Measurements from ENCODE around the gene MAGI2. TPM values are rescaled to one million over a fixed set of nuclear protein-coding genes. Genes with fewer than 3 reads are reported as not detected.
"Not testable (repeated sequence)": the region's sequence is repeated elsewhere in the genome, so short reads cannot be mapped to it uniquely, and the experiment has no call there.

Gene MAGI2
- total and polyA plus RNA-seq, 9 donors, result 7.1 to 20.4 (median 18.7) TPM

DNA sequence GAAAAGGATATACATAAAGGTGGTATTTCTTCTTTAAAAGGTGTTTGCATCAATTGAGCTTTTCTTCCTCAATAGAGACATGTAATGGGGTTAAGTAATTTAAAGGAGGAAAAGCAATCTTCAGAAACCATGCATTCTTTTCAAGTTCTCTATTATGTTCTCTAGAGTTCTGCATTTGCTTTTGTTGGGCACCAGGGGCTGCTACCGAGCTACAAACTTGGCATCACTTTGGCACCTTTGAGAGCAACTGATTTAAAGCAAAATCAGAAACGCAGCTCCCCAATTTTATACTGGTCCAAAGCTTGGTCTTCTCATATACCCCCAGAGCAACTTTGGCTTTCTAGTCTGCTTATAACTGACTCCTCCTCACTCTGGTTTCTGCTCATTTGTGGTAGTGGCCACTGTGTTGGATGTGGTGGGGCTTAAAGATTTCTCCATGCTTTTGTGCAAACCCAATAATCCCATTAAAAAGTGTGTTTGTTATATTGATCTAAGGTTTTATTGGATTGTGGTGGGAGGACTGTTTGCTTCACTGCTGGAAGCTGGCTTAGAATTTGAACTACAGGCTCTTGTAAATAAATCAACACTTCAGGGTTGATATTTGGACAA is 942.8 kb downstream of the MAGI2 start:
- intact Hi-C loops (cut with DNase I), result no loop called here
- H3K36me3 ChIP-seq, result no peaks in the 10 kb centered on the region
- H3K27me3 ChIP-seq, result no peaks in the 10 kb centered on the region
- no peak for TF ChIP-seq POLR2A (IDR thresholded peaks at IDR 0.05)
- no peak for TF ChIP-seq EP300 (IDR thresholded peaks at IDR 0.05)
- TF ChIP-seq, protein P1, sequence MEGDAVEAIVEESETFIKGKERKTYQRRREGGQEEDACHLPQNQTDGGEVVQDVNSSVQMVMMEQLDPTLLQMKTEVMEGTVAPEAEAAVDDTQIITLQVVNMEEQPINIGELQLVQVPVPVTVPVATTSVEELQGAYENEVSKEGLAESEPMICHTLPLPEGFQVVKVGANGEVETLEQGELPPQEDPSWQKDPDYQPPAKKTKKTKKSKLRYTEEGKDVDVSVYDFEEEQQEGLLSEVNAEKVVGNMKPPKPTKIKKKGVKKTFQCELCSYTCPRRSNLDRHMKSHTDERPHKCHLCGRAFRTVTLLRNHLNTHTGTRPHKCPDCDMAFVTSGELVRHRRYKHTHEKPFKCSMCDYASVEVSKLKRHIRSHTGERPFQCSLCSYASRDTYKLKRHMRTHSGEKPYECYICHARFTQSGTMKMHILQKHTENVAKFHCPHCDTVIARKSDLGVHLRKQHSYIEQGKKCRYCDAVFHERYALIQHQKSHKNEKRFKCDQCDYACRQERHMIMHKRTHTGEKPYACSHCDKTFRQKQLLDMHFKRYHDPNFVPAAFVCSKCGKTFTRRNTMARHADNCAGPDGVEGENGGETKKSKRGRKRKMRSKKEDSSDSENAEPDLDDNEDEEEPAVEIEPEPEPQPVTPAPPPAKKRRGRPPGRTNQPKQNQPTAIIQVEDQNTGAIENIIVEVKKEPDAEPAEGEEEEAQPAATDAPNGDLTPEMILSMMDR (IDR thresholded peaks at IDR 0.05), result no peak
- no peaks in the 10 kb centered on the region for H3K4me1 ChIP-seq (ENCODE audit: insufficient read depth)
- H3K4me3 ChIP-seq, result no peak overlapping the region
- no peak overlapping the region for H3K27ac ChIP-seq
- 2 to 10% (median 9%) methylated on average over 2 of the region's 2 CpGs for WGBS, 3 donors
- no peaks in the 10 kb centered on the region for H3K9me3 ChIP-seq
- peak in 2 of 5 donors; percentile 17 to 39 for DNase-seq

DNA sequence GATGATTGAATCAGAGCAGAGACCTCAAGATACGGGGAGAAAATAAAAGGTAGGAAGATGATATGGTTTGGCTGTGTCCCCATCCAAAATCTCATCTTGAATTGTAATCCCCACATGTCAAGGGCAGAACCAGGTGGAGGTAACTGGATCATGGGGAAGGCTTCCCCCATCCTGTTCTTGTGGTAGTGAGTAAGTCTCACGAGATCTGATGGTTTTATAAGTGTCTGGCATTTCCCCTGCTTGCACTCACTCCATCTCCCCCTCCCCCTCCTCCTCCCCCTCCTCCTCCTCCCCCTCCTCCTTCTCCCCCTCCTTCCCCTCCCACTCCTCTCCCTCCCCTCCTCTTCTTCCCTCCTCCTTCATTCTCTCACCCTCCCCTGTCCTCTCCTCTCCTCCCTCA is 950.2 kb downstream of the MAGI2 start:
- H3K27me3 ChIP-seq; H3K27ac ChIP-seq; H3K4me1 ChIP-seq (ENCODE audit: insufficient read depth); DNase-seq; H3K9me3 ChIP-seq; intact Hi-C loops (cut with DNase I); H3K36me3 ChIP-seq; H3K4me3 ChIP-seq: not testable (repeated sequence)
- 88 to 94% (median 93%) methylated on average over 2 of the region's 2 CpGs for whole genome bisulfite sequencing, 3 donors

DNA sequence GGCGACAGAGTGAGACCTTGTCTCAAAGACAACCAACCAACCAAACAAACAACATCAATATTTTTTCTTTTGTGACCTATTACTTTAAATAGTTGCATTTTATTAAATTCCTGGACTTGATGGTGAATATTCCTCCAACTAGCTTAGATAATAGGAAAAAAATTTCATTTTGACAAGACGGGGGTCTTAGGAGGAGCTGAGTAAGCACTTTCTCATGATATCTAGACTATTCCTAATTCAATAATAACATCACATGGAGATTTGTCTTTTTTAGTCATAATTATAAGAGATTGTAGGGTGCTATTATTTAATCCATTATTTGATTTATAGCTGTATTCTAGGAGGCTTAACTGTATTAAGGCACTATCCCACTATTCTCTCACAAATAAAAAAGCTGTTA is 952.4 kb downstream of the MAGI2 start:
- WGBS, 3 donors, result 92 to 99% (median 96%) methylated on average over 2 of the region's 2 CpGs
- intact Hi-C loops (cut with DNase I), result no loop called here
- H3K4me1 ChIP-seq (ENCODE audit: insufficient read depth), result no peaks in the 10 kb centered on the region
- no peak for TF ChIP-seq POLR2A (IDR thresholded peaks at IDR 0.05)
- TF ChIP-seq, protein P1 (IDR thresholded peaks at IDR 0.05), result no peak
- TF ChIP-seq EP300 (IDR thresholded peaks at IDR 0.05), result no peak
- no peaks in the 10 kb centered on the region for H3K36me3 ChIP-seq
- no peak for DNase-seq
- no peak overlapping the region for H3K4me3 ChIP-seq
- H3K27me3 ChIP-seq, result no peaks in the 10 kb centered on the region
- no peaks in the 10 kb centered on the region for H3K9me3 ChIP-seq
- no peak overlapping the region for H3K27ac ChIP-seq

DNA sequence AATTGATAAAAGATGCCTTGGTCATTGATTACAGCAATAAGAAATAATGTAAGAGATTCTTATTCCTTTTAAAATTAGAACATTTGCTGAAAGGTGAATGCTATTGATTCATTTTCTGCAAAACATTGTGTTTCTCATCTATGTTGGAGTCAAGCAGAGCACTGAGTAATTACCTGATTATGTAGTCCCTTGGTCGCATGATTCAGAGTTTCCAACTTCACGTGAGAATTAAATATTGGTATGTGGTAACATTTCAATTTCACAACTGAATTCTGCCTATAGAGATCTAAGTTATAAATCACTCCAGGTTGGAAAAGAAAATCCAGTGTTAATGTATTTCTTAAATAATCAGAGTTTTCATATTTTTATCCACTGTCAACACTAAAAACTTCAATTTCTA is 953.5 kb downstream of the MAGI2 start:
- intact Hi-C loops (cut with DNase I), result no loop called here
- TF ChIP-seq EP300 (IDR thresholded peaks at IDR 0.05), result no peak
- TF ChIP-seq, protein P1 (IDR thresholded peaks at IDR 0.05), result no peak
- no peak for TF ChIP-seq POLR2A (IDR thresholded peaks at IDR 0.05)
- H3K27ac ChIP-seq, result no peak overlapping the region
- no peaks in the 10 kb centered on the region for H3K9me3 ChIP-seq
- DNase-seq, result no peak
- WGBS, 3 donors, result 93 to 95% (median 93%) methylated on average over 2 of the region's 2 CpGs
- no peak overlapping the region for H3K4me3 ChIP-seq
- no peaks in the 10 kb centered on the region for H3K36me3 ChIP-seq
- H3K27me3 ChIP-seq, result no peaks in the 10 kb centered on the region
- no peaks in the 10 kb centered on the region for H3K4me1 ChIP-seq (ENCODE audit: insufficient read depth)

DNA sequence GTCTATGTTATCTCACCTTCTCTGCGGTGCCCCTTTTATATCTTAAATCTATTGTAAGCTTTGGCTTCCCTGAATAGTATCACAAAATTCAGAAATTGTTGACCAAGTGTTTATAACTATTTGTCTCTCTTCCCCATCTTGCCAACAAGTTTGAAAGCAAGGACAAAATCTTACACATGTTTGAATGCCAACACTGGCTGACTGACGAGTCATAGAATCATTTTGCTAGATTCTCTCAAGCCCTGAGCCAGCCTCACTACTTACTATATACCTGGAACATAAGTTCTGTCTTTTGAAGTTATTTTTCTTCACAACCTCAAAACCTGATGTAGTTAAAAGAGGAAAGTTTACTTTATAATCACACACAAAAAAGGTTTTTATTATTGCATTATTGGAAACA is 954.2 kb downstream of the MAGI2 start:
- DNase-seq, result no peak
- WGBS, 3 donors, result 93 to 95% (median 93%) methylated on average over 2 of the region's 2 CpGs
- Histone ChIP-seq H3K27ac (no peak overlapping the region), H3K27me3 (no peaks in the 10 kb centered on the region), H3K4me3 (no peak overlapping the region), H3K36me3 (no peaks in the 10 kb centered on the region), H3K9me3 (no peaks in the 10 kb centered on the region), H3K4me1 (ENCODE audit: insufficient read depth) (no peaks in the 10 kb centered on the region)
- intact Hi-C loops (cut with DNase I), result no loop called here
- TF ChIP-seq EP300 (IDR thresholded peaks at IDR 0.05) (no peak), POLR2A (IDR thresholded peaks at IDR 0.05) (no peak)
- TF ChIP-seq, protein P1 (IDR thresholded peaks at IDR 0.05), result no peak

Data from ovary (tissue), 9 donors.